ENCODE measurements around the gene SLC39A2.

DNA sequence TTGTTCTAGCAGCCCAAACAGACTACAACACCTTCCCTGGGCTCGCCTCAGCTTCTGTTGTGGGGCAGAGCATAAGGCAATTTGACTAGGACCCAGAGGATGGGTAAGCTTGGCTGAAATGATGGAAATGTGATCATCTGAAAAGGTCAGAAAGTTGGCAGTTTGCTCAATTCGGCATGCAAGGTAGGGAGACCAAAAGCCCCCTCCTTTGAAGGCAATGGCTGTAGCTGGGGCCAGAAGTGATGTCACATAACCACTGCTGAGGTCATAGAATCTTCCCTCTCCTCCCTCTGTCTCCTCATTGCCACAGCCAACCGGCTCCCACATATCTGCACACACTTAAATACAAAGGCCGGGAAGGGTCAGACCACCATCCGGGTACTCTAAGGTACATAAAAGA is 30.8 kb downstream of the SLC39A2 start, which contains the start of gene TPPP2:
- TF ChIP-seq, protein P1, sequence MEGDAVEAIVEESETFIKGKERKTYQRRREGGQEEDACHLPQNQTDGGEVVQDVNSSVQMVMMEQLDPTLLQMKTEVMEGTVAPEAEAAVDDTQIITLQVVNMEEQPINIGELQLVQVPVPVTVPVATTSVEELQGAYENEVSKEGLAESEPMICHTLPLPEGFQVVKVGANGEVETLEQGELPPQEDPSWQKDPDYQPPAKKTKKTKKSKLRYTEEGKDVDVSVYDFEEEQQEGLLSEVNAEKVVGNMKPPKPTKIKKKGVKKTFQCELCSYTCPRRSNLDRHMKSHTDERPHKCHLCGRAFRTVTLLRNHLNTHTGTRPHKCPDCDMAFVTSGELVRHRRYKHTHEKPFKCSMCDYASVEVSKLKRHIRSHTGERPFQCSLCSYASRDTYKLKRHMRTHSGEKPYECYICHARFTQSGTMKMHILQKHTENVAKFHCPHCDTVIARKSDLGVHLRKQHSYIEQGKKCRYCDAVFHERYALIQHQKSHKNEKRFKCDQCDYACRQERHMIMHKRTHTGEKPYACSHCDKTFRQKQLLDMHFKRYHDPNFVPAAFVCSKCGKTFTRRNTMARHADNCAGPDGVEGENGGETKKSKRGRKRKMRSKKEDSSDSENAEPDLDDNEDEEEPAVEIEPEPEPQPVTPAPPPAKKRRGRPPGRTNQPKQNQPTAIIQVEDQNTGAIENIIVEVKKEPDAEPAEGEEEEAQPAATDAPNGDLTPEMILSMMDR (IDR thresholded peaks at IDR 0.05): no peak
- no peak for TF ChIP-seq POLR2A (IDR thresholded peaks at IDR 0.05)
